Left renal cortex interstitium (tissue), 4 donors: ENCODE results near the gene PLCH1. TPM values are rescaled to one million over a fixed set of nuclear protein-coding genes. Genes with fewer than 3 reads are reported as not detected.

Experiments used
- DNase-seq, 4 donors: peaks; one replicate each; pipeline ENCODE4 v3.0.0-alpha.2; 2013; ENCODE audit warnings: low read depth in 4 of 4, low spot score in 2 of 4, missing footprints in 1 of 4
- polyA plus RNA-seq, 4 donors: library from polyadenylated mRNA; unstranded; fragments of 120-200 nt; gene quantifications; one replicate each; pipeline ENCODE4 v1.2.1, GENCODE V29; 2013; ENCODE audit not compliant: insufficient read length in 4 of 4

PLCH1 gene
- polyA plus RNA-seq, 4 donors, result 8.1 to 11.9 (median 9.8) TPM

DNA sequence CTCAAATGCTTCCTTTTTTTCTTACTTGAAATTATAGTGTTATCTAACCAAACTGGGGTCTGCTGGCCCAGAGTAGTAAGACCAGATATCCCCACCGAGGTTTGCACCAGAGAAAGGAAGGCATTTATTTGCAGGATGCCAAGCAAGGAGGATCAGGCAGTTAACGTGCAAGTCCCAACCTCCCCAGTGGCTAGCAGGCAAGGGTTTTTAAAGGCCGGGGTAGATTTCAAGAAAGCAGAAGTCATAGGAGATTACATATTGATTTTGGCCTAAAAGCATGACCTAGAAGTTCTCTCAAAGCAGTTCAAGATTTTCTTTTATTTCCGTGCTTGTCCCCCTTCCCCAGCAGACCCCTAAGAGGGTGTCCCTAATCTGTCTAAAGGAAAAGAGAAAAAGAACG lies 418.6 kb downstream of the PLCH1 start:
- no peak for DNase-seq

Other genes starting within 250 kb of the PLCH1 start
- gene C3orf33, start 61.2 kb upstream of the PLCH1 start, polyA plus RNA-seq, result 10 to 100 TPM in 2 of 4 donors, 1 to 10 TPM in 2; 9.3 to 12.6 (median 10.9) TPM
- 10 to 100 TPM; 36.1 to 41.8 (median 38.9) TPM for gene SLC33A1, start 109.4 kb upstream of the PLCH1 start, polyA plus RNA-seq
- gene GMPS, start 125.6 kb upstream of the PLCH1 start, polyA plus RNA-seq, result 10 to 100 TPM; 56.5 to 75.3 (median 64.5) TPM